ENCODE measurements around the gene U2AF1L4.

The U2AF1L4 gene

DNA sequence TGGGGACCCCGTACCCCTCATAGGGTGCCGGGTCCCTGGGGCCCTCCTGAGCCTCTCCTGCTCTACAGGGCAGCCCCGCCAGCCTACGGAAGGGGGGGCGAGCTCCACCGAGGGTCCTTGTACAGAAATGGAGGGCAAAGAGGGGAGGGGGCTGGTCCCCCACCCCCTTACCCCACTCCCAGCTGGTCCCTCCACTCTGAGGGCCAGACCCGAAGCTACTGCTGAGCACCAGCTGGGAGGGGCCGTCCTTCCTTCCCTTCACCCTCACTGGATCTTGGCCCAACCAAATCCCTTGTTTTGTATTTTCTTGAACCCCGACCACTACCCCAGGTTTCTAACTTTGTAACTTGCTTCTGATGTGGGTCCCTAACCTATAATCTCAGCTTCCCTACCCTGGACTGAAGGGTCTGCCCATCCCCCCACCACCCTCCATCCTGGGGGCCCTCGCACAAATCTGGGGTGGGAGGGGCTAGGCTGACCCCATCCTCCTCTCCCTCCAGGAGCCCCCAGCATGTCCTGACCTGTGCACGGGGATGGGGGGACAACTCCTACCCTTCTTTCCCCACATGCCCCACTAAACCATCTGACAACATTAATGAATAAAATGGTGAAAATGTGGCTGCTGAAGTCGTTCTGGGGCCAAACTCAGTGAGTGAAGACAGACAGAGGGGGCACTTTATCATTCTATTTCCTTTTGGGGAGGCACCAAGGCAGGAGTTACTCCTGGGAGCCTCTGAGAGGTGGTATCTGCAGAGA is 43.2 kb upstream of the U2AF1L4 start:
- H3K4me1 ChIP-seq (ENCODE audit: insufficient read depth, poor library complexity, severe bottlenecking) = no peaks in the 10 kb centered on the region
- ATAC-seq (ENCODE audit: low read depth) (no peak), DNase-seq (ENCODE audit: low spot score) (no peak)
- H3K27me3 ChIP-seq (ENCODE audit: insufficient read depth, poor library complexity, severe bottlenecking) = no peaks in the 10 kb centered on the region
- H3K9me3 ChIP-seq (ENCODE audit: severe bottlenecking) = no peaks in the 10 kb centered on the region
- no peak overlapping the region for H3K4me3 ChIP-seq (ENCODE audit: severe bottlenecking)
- no peaks in the 10 kb centered on the region for H3K36me3 ChIP-seq (ENCODE audit: low read depth)
- H3K27ac ChIP-seq (ENCODE audit: poor library complexity, severe bottlenecking) = no peak overlapping the region
- TF ChIP-seq, protein P1, sequence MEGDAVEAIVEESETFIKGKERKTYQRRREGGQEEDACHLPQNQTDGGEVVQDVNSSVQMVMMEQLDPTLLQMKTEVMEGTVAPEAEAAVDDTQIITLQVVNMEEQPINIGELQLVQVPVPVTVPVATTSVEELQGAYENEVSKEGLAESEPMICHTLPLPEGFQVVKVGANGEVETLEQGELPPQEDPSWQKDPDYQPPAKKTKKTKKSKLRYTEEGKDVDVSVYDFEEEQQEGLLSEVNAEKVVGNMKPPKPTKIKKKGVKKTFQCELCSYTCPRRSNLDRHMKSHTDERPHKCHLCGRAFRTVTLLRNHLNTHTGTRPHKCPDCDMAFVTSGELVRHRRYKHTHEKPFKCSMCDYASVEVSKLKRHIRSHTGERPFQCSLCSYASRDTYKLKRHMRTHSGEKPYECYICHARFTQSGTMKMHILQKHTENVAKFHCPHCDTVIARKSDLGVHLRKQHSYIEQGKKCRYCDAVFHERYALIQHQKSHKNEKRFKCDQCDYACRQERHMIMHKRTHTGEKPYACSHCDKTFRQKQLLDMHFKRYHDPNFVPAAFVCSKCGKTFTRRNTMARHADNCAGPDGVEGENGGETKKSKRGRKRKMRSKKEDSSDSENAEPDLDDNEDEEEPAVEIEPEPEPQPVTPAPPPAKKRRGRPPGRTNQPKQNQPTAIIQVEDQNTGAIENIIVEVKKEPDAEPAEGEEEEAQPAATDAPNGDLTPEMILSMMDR (IDR thresholded peaks at IDR 0.05; ENCODE audit: poor library complexity, severe bottlenecking) = no peak

DNA sequence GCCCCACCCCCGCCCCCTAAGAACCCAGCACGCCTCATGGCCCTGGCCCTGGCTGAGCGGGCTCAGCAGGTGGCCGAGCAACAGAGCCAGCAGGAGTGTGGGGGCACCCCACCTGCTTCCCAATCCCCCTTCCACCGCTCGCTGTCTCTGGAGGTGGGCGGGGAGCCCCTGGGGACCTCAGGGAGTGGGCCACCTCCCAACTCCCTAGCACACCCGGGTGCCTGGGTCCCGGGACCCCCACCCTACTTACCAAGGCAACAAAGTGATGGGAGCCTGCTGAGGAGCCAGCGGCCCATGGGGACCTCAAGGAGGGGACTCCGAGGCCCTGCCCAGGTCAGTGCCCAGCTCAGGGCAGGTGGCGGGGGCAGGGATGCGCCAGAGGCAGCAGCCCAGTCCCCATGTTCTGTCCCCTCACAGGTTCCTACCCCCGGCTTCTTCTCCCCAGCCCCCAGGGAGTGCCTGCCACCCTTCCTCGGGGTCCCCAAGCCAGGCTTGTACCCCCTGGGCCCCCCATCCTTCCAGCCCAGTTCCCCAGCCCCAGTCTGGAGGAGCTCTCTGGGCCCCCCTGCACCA is 42.1 kb upstream of the U2AF1L4 start:
- Histone ChIP-seq H3K27me3 (ENCODE audit: insufficient read depth, poor library complexity, severe bottlenecking) (no peaks in the 10 kb centered on the region), H3K9me3 (ENCODE audit: severe bottlenecking) (no peaks in the 10 kb centered on the region), H3K36me3 (ENCODE audit: low read depth) (no peaks in the 10 kb centered on the region), H3K4me1 (ENCODE audit: insufficient read depth, poor library complexity, severe bottlenecking) (no peaks in the 10 kb centered on the region), H3K4me3 (ENCODE audit: severe bottlenecking) (no peak overlapping the region), H3K27ac (ENCODE audit: poor library complexity, severe bottlenecking) (no peak overlapping the region)
- ATAC-seq (ENCODE audit: low read depth) (no peak), DNase-seq (ENCODE audit: low spot score) (no peak)
- TF ChIP-seq, protein P1 (IDR thresholded peaks at IDR 0.05; ENCODE audit: poor library complexity, severe bottlenecking) = no peak

DNA sequence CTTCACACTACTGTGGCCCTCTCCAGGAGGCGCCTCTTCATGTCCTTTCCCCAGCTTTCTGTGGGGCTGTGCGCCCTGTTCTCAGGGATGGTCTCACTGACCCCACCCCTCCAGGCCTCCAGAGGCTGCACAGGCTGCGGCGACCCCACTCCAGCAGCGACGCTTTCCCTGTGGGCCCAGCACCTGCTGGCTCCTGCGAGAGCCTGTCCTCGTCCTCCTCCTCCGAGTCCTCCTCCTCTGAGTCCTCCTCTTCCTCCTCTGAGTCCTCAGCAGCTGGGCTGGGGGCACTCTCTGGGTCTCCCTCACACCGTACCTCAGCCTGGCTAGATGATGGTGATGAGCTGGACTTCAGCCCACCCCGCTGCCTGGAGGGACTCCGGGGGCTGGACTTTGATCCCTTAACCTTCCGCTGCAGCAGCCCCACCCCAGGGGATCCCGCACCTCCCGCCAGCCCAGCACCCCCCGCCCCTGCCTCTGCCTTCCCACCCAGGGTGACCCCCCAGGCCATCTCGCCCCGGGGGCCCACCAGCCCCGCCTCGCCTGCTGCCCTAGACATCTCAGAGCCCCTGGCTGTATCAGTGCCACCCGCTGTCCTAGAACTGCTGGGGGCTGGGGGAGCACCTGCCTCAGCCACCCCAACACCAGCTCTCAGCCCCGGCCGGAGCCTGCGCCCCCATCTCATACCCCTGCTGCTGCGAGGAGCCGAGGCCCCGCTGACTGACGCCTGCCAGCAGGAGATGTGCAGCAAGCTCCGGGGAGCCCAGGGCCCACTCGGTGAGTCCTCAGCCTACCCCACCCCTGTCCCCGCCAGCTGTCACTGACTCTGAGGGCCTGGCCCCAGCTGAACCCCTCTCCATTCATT is 41.3 kb upstream of the U2AF1L4 start:
- Histone ChIP-seq H3K36me3 (ENCODE audit: low read depth) (no peaks in the 10 kb centered on the region), H3K27me3 (ENCODE audit: insufficient read depth, poor library complexity, severe bottlenecking) (no peaks in the 10 kb centered on the region), H3K27ac (ENCODE audit: poor library complexity, severe bottlenecking) (no peak overlapping the region), H3K4me3 (ENCODE audit: severe bottlenecking) (no peak overlapping the region), H3K9me3 (ENCODE audit: severe bottlenecking) (no peaks in the 10 kb centered on the region), H3K4me1 (ENCODE audit: insufficient read depth, poor library complexity, severe bottlenecking) (no peaks in the 10 kb centered on the region)
- DNase-seq (ENCODE audit: low spot score) (no peak), ATAC-seq (ENCODE audit: low read depth) (no peak)
- TF ChIP-seq, protein P1 (IDR thresholded peaks at IDR 0.05; ENCODE audit: poor library complexity, severe bottlenecking) = no peak

DNA sequence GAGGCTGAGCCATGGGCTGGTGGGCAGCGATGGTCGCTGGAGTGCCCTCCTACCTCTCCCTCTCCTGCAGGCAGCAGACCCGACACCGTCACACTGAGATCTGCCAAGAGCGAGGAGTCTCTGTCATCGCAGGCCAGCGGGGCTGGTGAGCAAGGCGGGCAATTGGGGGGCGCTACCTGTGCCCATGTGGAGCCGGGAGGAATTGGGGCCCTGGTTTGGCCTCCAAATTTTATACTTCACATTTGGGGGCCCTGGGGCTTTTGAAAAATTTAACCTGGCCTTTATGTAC is 40.1 kb upstream of the U2AF1L4 start:
- no peak for ATAC-seq (ENCODE audit: low read depth)
- TF ChIP-seq, protein P1 (IDR thresholded peaks at IDR 0.05; ENCODE audit: poor library complexity, severe bottlenecking) = no peak
- H3K9me3 ChIP-seq (ENCODE audit: severe bottlenecking) = no peaks in the 10 kb centered on the region
- H3K27ac ChIP-seq (ENCODE audit: poor library complexity, severe bottlenecking) = no peak overlapping the region
- DNase-seq (ENCODE audit: low spot score) = no peak
- H3K4me1 ChIP-seq (ENCODE audit: insufficient read depth, poor library complexity, severe bottlenecking) = no peaks in the 10 kb centered on the region
- H3K36me3 ChIP-seq (ENCODE audit: low read depth) = no peaks in the 10 kb centered on the region
- no peak overlapping the region for H3K4me3 ChIP-seq (ENCODE audit: severe bottlenecking)
- no peaks in the 10 kb centered on the region for H3K27me3 ChIP-seq (ENCODE audit: insufficient read depth, poor library complexity, severe bottlenecking)
